ENCODE results near the gene KCND3.

- no peak for TF ChIP-seq ZNF239 (tag by site-specific recombination; IDR thresholded peaks at IDR 0.05)
- TF ChIP-seq CTCF (tag by site-specific recombination; IDR thresholded peaks at IDR 0.05), result no peak
- no peak for TF ChIP-seq MYNN (tag by site-specific recombination; IDR thresholded peaks at IDR 0.05; ENCODE audit: borderline replicate concordance)
- TF ChIP-seq SP3 (tag by site-specific recombination; IDR thresholded peaks at IDR 0.05), result no peak
- TF ChIP-seq ZBTB44 (tag by site-specific recombination; IDR thresholded peaks at IDR 0.05), result no peak
- TF ChIP-seq PRDM1 (tag by site-specific recombination; IDR thresholded peaks at IDR 0.05), result no peak
- TF ChIP-seq ZNF174 (tag by site-specific recombination; IDR thresholded peaks at IDR 0.05), result no peak
- no peak for TF ChIP-seq ZNF423 (tag by site-specific recombination; IDR thresholded peaks at IDR 0.05)
- TF ChIP-seq ZNF513 (tag by site-specific recombination; IDR thresholded peaks at IDR 0.05), result no peak
- no peak for TF ChIP-seq ZNF76 (tag by site-specific recombination; IDR thresholded peaks at IDR 0.05; ENCODE audit: borderline replicate concordance, low read depth)
- TF ChIP-seq ZNF362 (tag by site-specific recombination; IDR thresholded peaks at IDR 0.05), result no peak
- TF ChIP-seq ZNF449 (tag by site-specific recombination; IDR thresholded peaks at IDR 0.05), result no peak
These were observed 23.6 kb downstream of the KCND3 start for GRCh38 chr1:111965781-111966443.
